Activated CD4-positive, alpha-beta T cell treated with anti-CD3 and anti-CD28 coated beads for 36 hours (primary cell): ENCODE measurements around the gene CD300LG. TPM values are rescaled to one million over a fixed set of nuclear protein-coding genes. Genes with fewer than 3 reads are reported as not detected.
"Not testable (repeated sequence)": the region's sequence is repeated elsewhere in the genome, so short reads cannot be mapped to it uniquely, and the experiment has no call there.

Experiments
- ATAC-seq: fragments of 200-7000 bp; cut with Tn5 transposase; one replicate; pipeline ENCODE4 v1.10.0; 2021; ENCODE audit warnings: mild to moderate bottlenecking, moderate library complexity
- CTCF ChIA-PET: fragments of 350-600 bp; sonication (Branson Sonifier 250); formaldehyde crosslinking; loops from one replicate; lab custom pipeline; 2021; ENCODE audit warnings: antibody characterized with exemption; lab: Charles Lee
- POLR2A ChIA-PET: fragments of 350-600 bp; sonication (Branson Sonifier 250); formaldehyde crosslinking; loops from one replicate; lab custom pipeline; 2021; ENCODE audit warnings: antibody characterized with exemption, inconsistent platforms; lab: Charles Lee
- DNase-seq: peaks from one replicate; pipeline ENCODE4 v3.0.0-alpha.2; 2020
- H3K27ac Mint-ChIP-seq: one replicate; pipeline ENCODE4 v1.8.0; 2021; ENCODE audit warnings: mixed read lengths
- H3K27me3 Mint-ChIP-seq: one replicate; pipeline ENCODE4 v1.8.0; 2021; ENCODE audit warnings: mixed read lengths
- H3K36me3 Mint-ChIP-seq: one replicate; pipeline ENCODE4 v1.8.0; 2021; ENCODE audit warnings: low read depth, mixed read lengths
- H3K4me1 Mint-ChIP-seq: one replicate; pipeline ENCODE4 v1.8.0; 2021; ENCODE audit warnings: mixed read lengths
- H3K4me3 Mint-ChIP-seq: one replicate; pipeline ENCODE4 v1.8.0; 2021; ENCODE audit warnings: mild to moderate bottlenecking, moderate library complexity, mixed read lengths
- H3K9me3 Mint-ChIP-seq: one replicate; pipeline ENCODE4 v1.8.0; 2021; ENCODE audit warnings: low read depth, mixed read lengths
- intact Hi-C, 2 experiments: fragments of 100-400 bp; cut with DNase I in 1 of 2; cut with micrococcal nuclease in 1 of 2; formaldehyde crosslinking; loops; one replicate each; pipeline versions ENCODE4 v1.14.2 to v1.15.1; 2022 to 2024; cut with DNase I, micrococcal nuclease
- total RNA-seq, 2 experiments: library from RNA; stranded (reverse); gene quantifications; one replicate each; pipeline ENCODE4 v1.2.3, GENCODE V29; 2021

CD300LG gene
- total RNA-seq, 2 experiments from 2014 or later = not detected

GRCh38 chr17:43880420-43880991 is 33.5 kb downstream of the CD300LG start:
- DNase-seq = peak; percentile 65
- Mint-ChIP-seq H3K4me3 (no peak overlapping the region), H3K9me3 (no peaks in the 10 kb centered on the region), H3K27ac (no peak overlapping the region), H3K4me1 (no peaks in the 10 kb centered on the region), H3K27me3 (peaks cover 2% of the 10 kb centered on the region), H3K36me3 (no peaks in the 10 kb centered on the region)
- CTCF ChIA-PET = interaction anchor here (0.5 to 2.9 kb wide), 14 partner anchors 8 to 653 kb away, joined by 3 to 15 read pairs (median 4); partner anchors contain the start of genes CD300LG and GRN
- POLR2A ChIA-PET = no interaction called here
- peak; percentile 53 for ATAC-seq
- intact Hi-C loops = no loop called here

GRCh38 chr17:43881181-43881580 is 34.2 kb downstream of the CD300LG start:
- H3K27me3 Mint-ChIP-seq = peaks cover 2% of the 10 kb centered on the region

GRCh38 chr17:43881758-43882505 is 35.0 kb downstream of the CD300LG start:
- DNase-seq (no peak), ATAC-seq (no peak)
- ChIA-PET CTCF (interaction anchor here (0.6 to 1.3 kb wide), 3 partner anchors 11 to 114 kb away, joined by 3 to 5 read pairs (median 4); no protein-coding TSS in a partner anchor), POLR2A (no interaction called here)
- no peaks in the 10 kb centered on the region for H3K4me1 Mint-ChIP-seq
- H3K4me3 Mint-ChIP-seq = no peak overlapping the region
- no peak overlapping the region for H3K27ac Mint-ChIP-seq
- peaks cover 2% of the 10 kb centered on the region for H3K27me3 Mint-ChIP-seq
- H3K36me3 Mint-ChIP-seq = no peaks in the 10 kb centered on the region
- no peaks in the 10 kb centered on the region for H3K9me3 Mint-ChIP-seq
- intact Hi-C loops = no loop called here

More at GRCh38 chr17:43881181-43881580, 34.2 kb downstream of the CD300LG start:
- Mint-ChIP-seq H3K9me3 (no peaks in the 10 kb centered on the region), H3K27ac (no peak overlapping the region), H3K4me3 (no peak overlapping the region), H3K4me1 (no peaks in the 10 kb centered on the region), H3K36me3 (no peaks in the 10 kb centered on the region)
- CTCF ChIA-PET = interaction anchor here (0.8 to 1.7 kb wide), 4 partner anchors 11 to 158 kb away, joined by 3 to 8 read pairs (median 5); partner anchors contain the start of gene CD300LG
- intact Hi-C loops = no loop called here
- POLR2A ChIA-PET = no interaction called here
- no peak for ATAC-seq
- DNase-seq = no peak

GRCh38 chr17:43882761-43883415 is 35.9 kb downstream of the CD300LG start:
- ChIA-PET CTCF (interaction anchor here (0.5 to 1.1 kb wide), 2 partner anchors 37 to 91 kb away, joined by 3 to 4 read pairs; no protein-coding TSS in a partner anchor), POLR2A (no interaction called here)
- DNase-seq = no peak
- Mint-ChIP-seq H3K4me3 (no peak overlapping the region), H3K36me3 (no peaks in the 10 kb centered on the region), H3K27ac (no peak overlapping the region), H3K9me3 (no peaks in the 10 kb centered on the region), H3K4me1 (no peaks in the 10 kb centered on the region), H3K27me3 (peaks cover 2% of the 10 kb centered on the region)
- ATAC-seq = no peak
- intact Hi-C loops = no loop called here

GRCh38 chr17:43888548-43888947 is 41.6 kb downstream of the CD300LG start:
- DNase-seq (no peak), ATAC-seq (no peak)
- POLR2A ChIA-PET = no interaction called here
- no peak overlapping the region for H3K4me3 Mint-ChIP-seq
- peaks cover 5% of the 10 kb centered on the region for H3K27me3 Mint-ChIP-seq
- CTCF ChIA-PET = interaction anchor here (0.7 to 2.1 kb wide), 4 partner anchors 9 to 107 kb away, joined by 3 to 15 read pairs (median 6); no protein-coding TSS in a partner anchor
- no peak overlapping the region for H3K27ac Mint-ChIP-seq
- intact Hi-C loops = no loop called here
- H3K9me3 Mint-ChIP-seq = no peaks in the 10 kb centered on the region
- H3K36me3 Mint-ChIP-seq = no peaks in the 10 kb centered on the region
- H3K4me1 Mint-ChIP-seq = no peaks in the 10 kb centered on the region

GRCh38 chr17:43890240-43890639 is 43.3 kb downstream of the CD300LG start:
- ChIA-PET POLR2A (no interaction called here), CTCF (interaction anchor here (0.6 to 2.5 kb wide), 2 partner anchors 11 to 24 kb away, joined by 4 to 7 read pairs; no protein-coding TSS in a partner anchor)
- no peak overlapping the region for H3K27ac Mint-ChIP-seq
- no peaks in the 10 kb centered on the region for H3K4me1 Mint-ChIP-seq
- no peak for DNase-seq
- no peak for ATAC-seq
- H3K36me3 Mint-ChIP-seq = no peaks in the 10 kb centered on the region
- H3K9me3 Mint-ChIP-seq = no peaks in the 10 kb centered on the region
- H3K4me3 Mint-ChIP-seq = no peak overlapping the region
- H3K27me3 Mint-ChIP-seq = peaks cover 3% of the 10 kb centered on the region
- intact Hi-C loops = no loop called here

GRCh38 chr17:43891851-43892646 is 45.1 kb downstream of the CD300LG start:
- no peaks in the 10 kb centered on the region for H3K36me3 Mint-ChIP-seq
- ATAC-seq (no peak), DNase-seq (no peak)
- peaks cover 16% of the 10 kb centered on the region for H3K27me3 Mint-ChIP-seq
- H3K9me3 Mint-ChIP-seq = no peaks in the 10 kb centered on the region
- no peak overlapping the region for H3K27ac Mint-ChIP-seq
- ChIA-PET POLR2A (no interaction called here), CTCF (interaction anchor here (0.5 to 2.5 kb wide), 6 partner anchors 11 to 424 kb away, joined by 3 to 7 read pairs (median 4); no protein-coding TSS in a partner anchor)
- H3K4me3 Mint-ChIP-seq = no peak overlapping the region
- intact Hi-C loops = no loop called here
- no peaks in the 10 kb centered on the region for H3K4me1 Mint-ChIP-seq

- ATAC-seq (no peak), DNase-seq (no peak)
- POLR2A ChIA-PET = no interaction called here
- H3K27me3 Mint-ChIP-seq = peaks cover 19% of the 10 kb centered on the region
- no peaks in the 10 kb centered on the region for H3K36me3 Mint-ChIP-seq
- no peak overlapping the region for H3K27ac Mint-ChIP-seq
- no peak overlapping the region for H3K4me3 Mint-ChIP-seq
- CTCF ChIA-PET = interaction anchor here (0.5 to 1.6 kb wide), 4 partner anchors 12 to 423 kb away, joined by 3 to 5 read pairs (median 4); no protein-coding TSS in a partner anchor
- H3K9me3 Mint-ChIP-seq = no peaks in the 10 kb centered on the region
- intact Hi-C loops = no loop called here
- H3K4me1 Mint-ChIP-seq = no peaks in the 10 kb centered on the region
These were observed 45.6 kb downstream of the CD300LG start for GRCh38 chr17:43892647-43892952.

- POLR2A ChIA-PET = not testable (repeated sequence)
These were observed 47.5 kb downstream of the CD300LG start for GRCh38 chr17:43894494-43894893.

GRCh38 chr17:43897831-43898230 is 50.9 kb downstream of the CD300LG start:
- H3K27ac Mint-ChIP-seq = no peak overlapping the region
- ATAC-seq (no peak), DNase-seq (no peak)
- CTCF ChIA-PET = no interaction called here
- peaks cover 5% of the 10 kb centered on the region for H3K4me1 Mint-ChIP-seq
- no peak overlapping the region for H3K4me3 Mint-ChIP-seq
- intact Hi-C loops = no loop called here
- POLR2A ChIA-PET = no interaction called here
- H3K36me3 Mint-ChIP-seq = no peaks in the 10 kb centered on the region
- peaks cover 32% of the 10 kb centered on the region for H3K27me3 Mint-ChIP-seq
- H3K9me3 Mint-ChIP-seq = no peaks in the 10 kb centered on the region

More at GRCh38 chr17:43894494-43894893, 47.5 kb downstream of the CD300LG start:
- ATAC-seq, H3K4me1 Mint-ChIP-seq, DNase-seq, intact Hi-C loops, H3K4me3 Mint-ChIP-seq, H3K9me3 Mint-ChIP-seq, H3K27ac Mint-ChIP-seq, H3K36me3 Mint-ChIP-seq: not testable (repeated sequence)
- peaks cover 22% of the 10 kb centered on the region for H3K27me3 Mint-ChIP-seq
- CTCF ChIA-PET = interaction anchor here (0.6 to 1.4 kb wide), 3 partner anchors 14 to 16 kb away, joined by 3 to 5 read pairs (median 3); no protein-coding TSS in a partner anchor
